Measurements from ENCODE around the gene MRPL38.

The MRPL38 gene

GRCh38 chr17:75917917-75918445, 13.3 kb upstream of the MRPL38 start:
- DNase-seq, result no peak

- DNase-seq, result no peak
These were observed 12.6 kb upstream of the MRPL38 start for GRCh38 chr17:75917141-75917916.

- no peak for DNase-seq
These were observed 10.6 kb upstream of the MRPL38 start for GRCh38 chr17:75915268-75915667.

GRCh38 chr17:75914643-75915267, 10.1 kb upstream of the MRPL38 start:
- DNase-seq, result no peak

- DNase-seq, result no peak
These were observed 9.0 kb upstream of the MRPL38 start for GRCh38 chr17:75913537-75914210.

- no peak for DNase-seq
These were observed 6.0 kb upstream of the MRPL38 start for GRCh38 chr17:75910699-75911098.

GRCh38 chr17:75909812-75910274, 5.2 kb upstream of the MRPL38 start:
- no peak for DNase-seq

- no peak for DNase-seq
These were observed 4.5 kb upstream of the MRPL38 start for GRCh38 chr17:75909051-75909811.

- DNase-seq, result no peak
These were observed 3.5 kb upstream of the MRPL38 start for GRCh38 chr17:75908201-75908600.

- DNase-seq, result no peak
These were observed 1.6 kb upstream of the MRPL38 start for GRCh38 chr17:75906143-75906884.

GRCh38 chr17:75902406-75902805, 2.3 kb downstream of the MRPL38 start:
- DNase-seq, result no peak

GRCh38 chr17:75901727-75902126, 3.0 kb downstream of the MRPL38 start:
- DNase-seq, result no peak

- no peak for DNase-seq
These were observed 3.8 kb downstream of the MRPL38 start for GRCh38 chr17:75900691-75901533.

GRCh38 chr17:75899767-75900468, 4.8 kb downstream of the MRPL38 start:
- no peak for DNase-seq

- no peak for DNase-seq
These were observed 5.3 kb downstream of the MRPL38 start for GRCh38 chr17:75899353-75899752.

- DNase-seq, result no peak
These were observed 5.9 kb downstream of the MRPL38 start for GRCh38 chr17:75898791-75899190.

GRCh38 chr17:75898065-75898464, 6.6 kb downstream of the MRPL38 start:
- no peak for DNase-seq

- no peak for DNase-seq
These were observed 7.3 kb downstream of the MRPL38 start for GRCh38 chr17:75897160-75898019.

GRCh38 chr17:75896415-75897159, 8.1 kb downstream of the MRPL38 start, which contains the start of gene TRIM65:
TRIM65 (minus strand) TSS chr17:75896951; CDS start chr17:75896937, 14 bp downstream.
- peak; percentile 91 for DNase-seq

Measured in activated CD8-positive, alpha-beta memory T cell treated with anti-CD3 and anti-CD28 coated beads, Interleukin-2, amount 50 U/mL, for 48 hours (primary cell).